Astrocyte (in vitro differentiated cells and primary cell): ENCODE data around the gene ELF5. TPM values are rescaled to one million over a fixed set of nuclear protein-coding genes. Genes with fewer than 3 reads are reported as not detected.

Experiments
- DNase-seq: peaks from one replicate; pipeline ENCODE4 v3.0.0-alpha.2; 2010; ENCODE audit warnings: low read depth
- FAIRE-seq: peaks from 2 replicates; lab custom pipeline; 2011; peaks lifted over from hg19 to GRCh38; lab: Jason Lieb, UNC
- H2AFZ ChIP-seq: 2 replicates; pipeline ENCODE4 v1.6.0; 2012; ENCODE audit warnings: low read depth, low read length, inconsistent platforms
- H3K27ac ChIP-seq: 2 replicates; pipeline ENCODE4 v1.5.1; 2011; ENCODE audit warnings: low read depth, low read length, inconsistent platforms
- H3K27me3 ChIP-seq: 2 replicates; pipeline ENCODE4 v1.6.0; 2011; ENCODE audit warnings: low read length, inconsistent platforms; ENCODE audit not compliant: insufficient read depth
- H3K36me3 ChIP-seq: 2 replicates; pipeline ENCODE4 v1.5.1; 2011; ENCODE audit warnings: low read length, inconsistent platforms; ENCODE audit not compliant: insufficient read depth
- H3K4me1 ChIP-seq: 2 replicates; pipeline ENCODE4 v1.5.1; 2011; ENCODE audit warnings: low read length, inconsistent platforms; ENCODE audit not compliant: insufficient read depth
- H3K4me2 ChIP-seq: 2 replicates; pipeline ENCODE4 v1.6.0; 2012; ENCODE audit warnings: low read length, inconsistent platforms
- H3K4me3 ChIP-seq: 2 replicates; pipeline ENCODE4 v1.5.1; 2011; ENCODE audit warnings: low read depth, mild to moderate bottlenecking, low read length, inconsistent platforms; ENCODE audit not compliant: insufficient read depth
- H3K79me2 ChIP-seq: 2 replicates; pipeline ENCODE4 v1.6.0; 2012; ENCODE audit warnings: mild to moderate bottlenecking, low read length, inconsistent platforms; ENCODE audit not compliant: insufficient read depth
- H3K9ac ChIP-seq: 2 replicates; pipeline ENCODE4 v1.6.0; 2012; ENCODE audit warnings: mild to moderate bottlenecking, low read length, inconsistent platforms
- H3K9me3 ChIP-seq: 2 replicates; pipeline ENCODE4 v1.5.1; 2012; ENCODE audit warnings: low read depth, mild to moderate bottlenecking, low read length, inconsistent platforms; ENCODE audit not compliant: insufficient read depth
- H4K20me1 ChIP-seq: 2 replicates; pipeline ENCODE4 v1.6.0; 2012; ENCODE audit warnings: low read length, inconsistent platforms; ENCODE audit not compliant: insufficient read depth
- H3K27ac Mint-ChIP-seq: one replicate; pipeline ENCODE4 v1.8.0; 2021; ENCODE audit warnings: mild to moderate bottlenecking, mixed read lengths; ENCODE audit not compliant: unreplicated experiment
- H3K27me3 Mint-ChIP-seq: one replicate; pipeline ENCODE4 v1.8.0; 2021; ENCODE audit warnings: low read depth, mixed read lengths; ENCODE audit not compliant: unreplicated experiment
- H3K36me3 Mint-ChIP-seq: one replicate; pipeline ENCODE4 v1.8.0; 2021; ENCODE audit warnings: low read depth, mixed read lengths; ENCODE audit not compliant: unreplicated experiment
- H3K4me1 Mint-ChIP-seq: one replicate; pipeline ENCODE4 v1.8.0; 2021; ENCODE audit warnings: low read depth, mixed read lengths; ENCODE audit not compliant: unreplicated experiment
- H3K4me3 Mint-ChIP-seq: one replicate; pipeline ENCODE4 v1.8.0; 2021; ENCODE audit warnings: mild to moderate bottlenecking, moderate library complexity, mixed read lengths; ENCODE audit not compliant: unreplicated experiment
- H3K9me3 Mint-ChIP-seq: one replicate; pipeline ENCODE4 v1.8.0; 2021; ENCODE audit warnings: mild to moderate bottlenecking, mixed read lengths; ENCODE audit not compliant: unreplicated experiment
- EZH2 ChIP-seq: IDR thresholded peaks from 2 replicates; pipeline ENCODE4 v1.6.1; 2012; ENCODE audit warnings: mild to moderate bottlenecking, low read length, inconsistent platforms; ENCODE audit not compliant: insufficient read depth
- total RNA-seq: library from RNA; stranded (reverse); gene quantifications from 2 replicates; pipeline ENCODE4 v1.2.1, GENCODE V29; 2021
- TF ChIP-seq, protein P1 (sequence below): IDR thresholded peaks from 2 replicates; pipeline ENCODE4 v1.5.1; 2011; ENCODE audit warnings: low read depth, mild to moderate bottlenecking, inconsistent platforms, low read length, moderate library complexity; ENCODE audit not compliant: insufficient read depth

ELF5 gene
- total RNA-seq, 1 donor from 2014 or later: not detected

DNA sequence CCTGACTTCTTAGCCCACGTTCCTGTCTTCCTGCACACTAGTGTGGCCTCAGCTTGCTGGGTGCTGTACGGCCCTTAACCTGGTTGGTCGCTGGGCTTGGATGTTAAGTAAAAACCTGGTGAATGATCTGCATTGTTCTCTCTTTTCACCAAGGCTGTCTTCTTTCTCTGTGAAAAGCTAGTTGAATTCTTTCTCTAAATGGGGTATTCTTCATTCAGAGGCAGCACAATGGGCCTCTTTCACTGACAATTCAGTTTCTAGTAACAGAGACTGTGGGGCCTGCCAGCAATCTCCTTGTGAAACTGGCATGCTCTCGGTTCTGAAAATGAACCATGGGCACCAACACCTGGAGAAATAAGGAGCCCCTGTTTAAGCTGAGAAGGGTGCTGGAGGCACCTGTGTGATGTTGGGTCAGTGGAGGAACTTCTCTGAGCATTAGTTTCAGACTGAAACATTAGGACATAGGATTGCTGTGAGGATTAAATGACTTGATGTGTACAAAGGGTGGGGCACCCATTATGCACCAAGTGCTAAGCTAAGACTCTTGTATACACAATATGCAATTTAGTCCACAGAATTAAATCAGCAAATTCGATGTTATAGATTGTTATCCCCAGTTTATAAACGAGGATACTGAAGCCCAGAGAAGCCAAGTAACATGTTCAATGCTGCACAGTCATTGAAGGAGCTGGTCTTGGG lies 33.1 kb upstream of the ELF5 start:
- FAIRE-seq: no peak
- H3K27ac ChIP-seq: no peak overlapping the region
- no peak overlapping the region for H3K4me3 ChIP-seq
- TF ChIP-seq, protein P1, sequence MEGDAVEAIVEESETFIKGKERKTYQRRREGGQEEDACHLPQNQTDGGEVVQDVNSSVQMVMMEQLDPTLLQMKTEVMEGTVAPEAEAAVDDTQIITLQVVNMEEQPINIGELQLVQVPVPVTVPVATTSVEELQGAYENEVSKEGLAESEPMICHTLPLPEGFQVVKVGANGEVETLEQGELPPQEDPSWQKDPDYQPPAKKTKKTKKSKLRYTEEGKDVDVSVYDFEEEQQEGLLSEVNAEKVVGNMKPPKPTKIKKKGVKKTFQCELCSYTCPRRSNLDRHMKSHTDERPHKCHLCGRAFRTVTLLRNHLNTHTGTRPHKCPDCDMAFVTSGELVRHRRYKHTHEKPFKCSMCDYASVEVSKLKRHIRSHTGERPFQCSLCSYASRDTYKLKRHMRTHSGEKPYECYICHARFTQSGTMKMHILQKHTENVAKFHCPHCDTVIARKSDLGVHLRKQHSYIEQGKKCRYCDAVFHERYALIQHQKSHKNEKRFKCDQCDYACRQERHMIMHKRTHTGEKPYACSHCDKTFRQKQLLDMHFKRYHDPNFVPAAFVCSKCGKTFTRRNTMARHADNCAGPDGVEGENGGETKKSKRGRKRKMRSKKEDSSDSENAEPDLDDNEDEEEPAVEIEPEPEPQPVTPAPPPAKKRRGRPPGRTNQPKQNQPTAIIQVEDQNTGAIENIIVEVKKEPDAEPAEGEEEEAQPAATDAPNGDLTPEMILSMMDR: no peak
- TF ChIP-seq EZH2: no peak
- no peaks in the 10 kb centered on the region for H4K20me1 ChIP-seq
- H3K4me2 ChIP-seq: no peak overlapping the region
- H3K36me3 ChIP-seq: no peaks in the 10 kb centered on the region
- H3K9me3 Mint-ChIP-seq: no peaks in the 10 kb centered on the region
- H3K27me3 ChIP-seq: peaks cover 17% of the 10 kb centered on the region
- H3K4me3 Mint-ChIP-seq: no peak overlapping the region
- H3K4me1 Mint-ChIP-seq: no peaks in the 10 kb centered on the region
- H3K36me3 Mint-ChIP-seq: no peaks in the 10 kb centered on the region
- peaks cover 17% of the 10 kb centered on the region for H3K27me3 Mint-ChIP-seq
- no peak for DNase-seq
- no peaks in the 10 kb centered on the region for H3K9me3 ChIP-seq
- no peaks in the 10 kb centered on the region for H3K4me1 ChIP-seq
- no peak overlapping the region for H3K27ac Mint-ChIP-seq
- no peaks in the 10 kb centered on the region for H3K79me2 ChIP-seq
- no peak overlapping the region for H2AFZ ChIP-seq
- H3K9ac ChIP-seq: no peak overlapping the region

DNA sequence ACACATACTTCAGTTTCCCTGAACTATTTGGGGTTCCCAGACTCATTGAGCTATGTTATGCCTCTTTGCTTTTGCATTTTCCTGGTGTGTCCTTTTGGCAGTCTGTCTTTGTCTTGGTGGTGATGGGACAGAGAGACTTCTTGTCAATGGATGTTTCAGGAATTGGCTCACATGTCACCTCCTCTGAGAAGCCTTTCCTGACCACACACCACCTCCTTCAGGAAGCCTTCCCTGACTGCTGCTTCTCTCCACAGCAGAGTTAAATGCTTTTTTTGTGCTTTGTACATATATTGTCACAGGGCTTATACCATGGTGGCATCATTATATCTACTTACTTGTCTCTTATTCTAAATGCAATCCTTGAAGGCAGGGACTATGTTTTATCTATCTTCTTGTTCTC lies 28.5 kb upstream of the ELF5 start:
- TF ChIP-seq, protein P1: no peak
- no peak for TF ChIP-seq EZH2
- H3K4me1 Mint-ChIP-seq: no peaks in the 10 kb centered on the region
- Histone ChIP-seq H3K79me2 (no peaks in the 10 kb centered on the region), H3K4me1 (no peaks in the 10 kb centered on the region), H3K4me2 (no peak overlapping the region), H4K20me1 (no peaks in the 10 kb centered on the region), H3K9ac (no peak overlapping the region), H3K4me3 (no peak overlapping the region), H3K27ac (no peak overlapping the region), H3K27me3 (peaks cover 45% of the 10 kb centered on the region), H2AFZ (no peak overlapping the region), H3K36me3 (no peaks in the 10 kb centered on the region), H3K9me3 (no peaks in the 10 kb centered on the region)
- peaks cover 3% of the 10 kb centered on the region for H3K9me3 Mint-ChIP-seq
- no peaks in the 10 kb centered on the region for H3K36me3 Mint-ChIP-seq
- no peak for DNase-seq
- no peak overlapping the region for H3K4me3 Mint-ChIP-seq
- H3K27me3 Mint-ChIP-seq: peaks cover 25% of the 10 kb centered on the region
- FAIRE-seq: no peak
- no peak overlapping the region for H3K27ac Mint-ChIP-seq

DNA sequence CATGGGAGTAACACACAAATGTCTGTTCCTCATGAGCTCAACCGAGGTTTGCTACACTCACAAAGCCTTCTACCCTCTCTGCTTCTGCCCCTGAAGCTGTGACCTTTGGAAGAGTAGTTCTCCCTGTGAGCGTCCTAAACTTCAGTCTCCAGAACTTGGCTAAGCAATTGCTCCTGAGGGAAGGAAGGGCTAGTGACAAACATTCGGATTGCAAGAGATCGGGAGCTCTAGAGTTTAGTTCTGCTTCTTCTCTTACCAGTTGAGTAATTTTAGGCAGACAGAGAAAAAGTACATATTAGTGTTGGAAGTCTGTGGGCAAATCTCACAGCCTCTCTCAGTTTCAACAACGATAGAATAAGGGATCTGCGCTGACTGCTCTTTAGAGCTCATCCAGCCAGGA lies 27.3 kb upstream of the ELF5 start:
- no peaks in the 10 kb centered on the region for H3K4me1 ChIP-seq
- H3K27ac Mint-ChIP-seq: no peak overlapping the region
- H3K4me3 ChIP-seq: no peak overlapping the region
- H3K27ac ChIP-seq: no peak overlapping the region
- no peaks in the 10 kb centered on the region for H3K4me1 Mint-ChIP-seq
- no peaks in the 10 kb centered on the region for H3K36me3 ChIP-seq
- no peaks in the 10 kb centered on the region for H3K79me2 ChIP-seq
- H3K27me3 ChIP-seq: peaks cover 44% of the 10 kb centered on the region
- TF ChIP-seq, protein P1: no peak
- H3K9me3 ChIP-seq: no peaks in the 10 kb centered on the region
- H3K9ac ChIP-seq: no peak overlapping the region
- peaks cover 3% of the 10 kb centered on the region for H3K9me3 Mint-ChIP-seq
- no peak overlapping the region for H3K4me3 Mint-ChIP-seq
- H4K20me1 ChIP-seq: no peaks in the 10 kb centered on the region
- no peak for FAIRE-seq
- H2AFZ ChIP-seq: no peak overlapping the region
- peaks cover 25% of the 10 kb centered on the region for H3K27me3 Mint-ChIP-seq
- no peaks in the 10 kb centered on the region for H3K36me3 Mint-ChIP-seq
- H3K4me2 ChIP-seq: no peak overlapping the region
- no peak for DNase-seq
